Thyroid gland (tissue), 4 donors: Measurements from ENCODE around the gene YIPF1. TPM values are rescaled to one million over a fixed set of nuclear protein-coding genes. Genes with fewer than 3 reads are reported as not detected.

Experiments
- DNase-seq, 2 donors: peaks; one replicate each; pipeline ENCODE4 v3.0.0-alpha.2; 2019
- H3K27ac ChIP-seq, 3 donors: fragments of 200-600 bp; sonication (generic); 1 replicate in 2 of 3; 2 replicates in 1 of 3; pipeline ENCODE4 v1.5.1; 2016 to 2019; ENCODE audit warnings: mild to moderate bottlenecking in 1 of 3, moderate library complexity in 1 of 3
- H3K27me3 ChIP-seq: fragments of 200-600 bp; sonication (generic); one replicate; pipeline ENCODE4 v1.5.1; 2019
- H3K36me3 ChIP-seq, 2 donors: fragments of 200-600 bp; sonication (generic); one replicate each; pipeline ENCODE4 v1.5.1; 2016 to 2019
- H3K4me1 ChIP-seq, 2 donors: fragments of 200-600 bp; sonication (generic); one replicate each; pipeline ENCODE4 v1.5.1; 2017 to 2019
- H3K4me3 ChIP-seq, 3 donors: fragments of 200-600 bp; sonication (generic); replicated peaks in 1 of 3; 1 replicate in 2 of 3; 2 replicates in 1 of 3; pipeline ENCODE4 v1.5.1; 2016; ENCODE audit warnings: mild to moderate bottlenecking in 1 of 3
- H3K9me3 ChIP-seq: fragments of 200-600 bp; sonication (generic); one replicate; pipeline ENCODE4 v1.5.1; 2017
- CTCF ChIP-seq, 6 experiments: fragments of 200-600 bp in 3 of 6; fragments of 450-650 bp in 3 of 6; sonication (generic) in 3 of 6; IDR thresholded peaks; one replicate each; pipeline ENCODE4 v1.5.1; 2016 to 2019; ENCODE audit warnings: antibody characterized with exemption in 6 of 6, mild to moderate bottlenecking in 2 of 6, inconsistent platforms in 1 of 6, moderate library complexity in 1 of 6
- POLR2A ChIP-seq, 2 donors: fragments of 450-650 bp; IDR thresholded peaks; one replicate each; pipeline ENCODE4 v1.6.1; 2017; ENCODE audit warnings: antibody characterized with exemption in 2 of 2, mild to moderate bottlenecking in 2 of 2, moderate library complexity in 1 of 2
- WGBS, 2 donors: methylation state at CpG; one replicate each; pipeline ENCODE4 v1.1.5; 2017; 5-methylcytosine and 5-hydroxymethylcytosine counted together
- intact Hi-C: fragments of 100-400 bp; cut with DNase I; formaldehyde crosslinking; loops from one replicate; pipeline ENCODE4 v1.15.1; 2023
- total RNA-seq, 4 donors: library from RNA; depleted of rRNA; stranded (reverse); fragments of >200 nt; gene quantifications; one replicate each; pipeline ENCODE4 v1.2.3, GENCODE V29; 2016

The YIPF1 gene
- total RNA-seq, 4 donors from 2014 or later = 41.5 to 66.6 (median 61.5) TPM

- Histone ChIP-seq H3K36me3 (no peaks in the 10 kb centered on the region), H3K9me3 (no peaks in the 10 kb centered on the region), H3K27ac (peak overlapping the region; percentile 82 to 91 (median 85)), H3K4me3 (no peak overlapping the region), H3K27me3 (no peaks in the 10 kb centered on the region), H3K4me1 (peaks cover 10 to 80% of the 10 kb centered on the region in 2 donors)
- TF ChIP-seq CTCF (IDR thresholded peaks at IDR 0.05) (no peak), POLR2A (IDR thresholded peaks at IDR 0.05) (peak in 1 of 2 donors; percentile 60)
- 36 to 49% methylated on average over 8 of the region's 8 CpGs for WGBS, 2 donors
- peak; percentile 91 to 92 for DNase-seq
- intact Hi-C loops = no loop called here
Observed at GRCh38 chr1:53905509-53905908, 15.9 kb upstream of the YIPF1 start.

GRCh38 chr1:53902235-53903138 lies 12.9 kb upstream of the YIPF1 start:
- intact Hi-C loops = no loop called here
- no peak for TF ChIP-seq POLR2A (IDR thresholded peaks at IDR 0.05)
- TF ChIP-seq CTCF (IDR thresholded peaks at IDR 0.05) = no peak
- WGBS, 2 donors = 68 to 75% methylated on average over 7 of the region's 7 CpGs
- Histone ChIP-seq H3K9me3 (no peaks in the 10 kb centered on the region), H3K27ac (peak overlapping the region; percentile 78 to 91 (median 82)), H3K4me1 (peaks cover 30 to 97% of the 10 kb centered on the region in 2 donors), H3K4me3 (no peak overlapping the region), H3K36me3 (no peaks in the 10 kb centered on the region), H3K27me3 (no peaks in the 10 kb centered on the region)
- DNase-seq = no peak

- no peaks in the 10 kb centered on the region for H3K36me3 ChIP-seq
- intact Hi-C loops = no loop called here
- H3K4me3 ChIP-seq = no peak overlapping the region
- H3K27me3 ChIP-seq = no peaks in the 10 kb centered on the region
- H3K4me1 ChIP-seq = peaks cover 23 to 77% of the 10 kb centered on the region in 2 donors
- WGBS, 2 donors = 88 to 89% methylated on average over 3 of the region's 3 CpGs
- TF ChIP-seq POLR2A (IDR thresholded peaks at IDR 0.05) (no peak), CTCF (IDR thresholded peaks at IDR 0.05) (no peak)
- H3K9me3 ChIP-seq = no peaks in the 10 kb centered on the region
- peak overlapping the region; percentile 63 to 91 (median 82) for H3K27ac ChIP-seq
- no peak for DNase-seq
Observed at GRCh38 chr1:53899708-53900107, 10.1 kb upstream of the YIPF1 start.

- TF ChIP-seq CTCF (IDR thresholded peaks at IDR 0.05) (no peak), POLR2A (IDR thresholded peaks at IDR 0.05) (no peak)
- Histone ChIP-seq H3K9me3 (no peaks in the 10 kb centered on the region), H3K36me3 (no peaks in the 10 kb centered on the region), H3K4me1 (peaks cover 23 to 72% of the 10 kb centered on the region in 2 donors), H3K27me3 (no peaks in the 10 kb centered on the region), H3K4me3 (no peak overlapping the region), H3K27ac (peak overlapping the region; percentile 63 to 91 (median 82))
- intact Hi-C loops = no loop called here
- DNase-seq = peak; percentile 86
- WGBS, 2 donors = 3 to 12% methylated on average over 2 of the region's 2 CpGs
Observed at GRCh38 chr1:53899206-53899628, 9.6 kb upstream of the YIPF1 start.

- Histone ChIP-seq H3K4me3 (peak overlapping the region in 1 of 3 donors; percentile 3), H3K9me3 (no peaks in the 10 kb centered on the region), H3K27ac (peak overlapping the region; percentile 2 to 91 (median 78)), H3K4me1 (peaks cover 23 to 56% of the 10 kb centered on the region in 2 donors), H3K36me3 (no peaks in the 10 kb centered on the region), H3K27me3 (no peaks in the 10 kb centered on the region)
- DNase-seq = peak in 1 of 2 donors; percentile 37
- intact Hi-C loops = no loop called here
- 38 to 64% methylated on average over 2 of the region's 2 CpGs for WGBS, 2 donors
- TF ChIP-seq CTCF (IDR thresholded peaks at IDR 0.05) = no peak
- TF ChIP-seq POLR2A (IDR thresholded peaks at IDR 0.05) = no peak
Observed at GRCh38 chr1:53896635-53897229, 7.1 kb upstream of the YIPF1 start.
